Ammon's horn (tissue), 1 donor: ENCODE measurements around the gene WASF1.
"Not testable (repeated sequence)": the region's sequence is repeated elsewhere in the genome, so short reads cannot be mapped to it uniquely, and the experiment has no call there.

Experiments used
- DNase-seq: peaks from one replicate; pipeline ENCODE4 v3.0.0-alpha.2; 2016; ENCODE audit warnings: low spot score

WASF1 gene

GRCh38 chr6:110089323-110089722, 90.1 kb downstream of the WASF1 start:
- no peak for DNase-seq

- no peak for DNase-seq
Measured at GRCh38 chr6:110085285-110085684, 94.2 kb downstream of the WASF1 start.

- no peak for DNase-seq
Measured at GRCh38 chr6:110083875-110084585, 95.4 kb downstream of the WASF1 start.

GRCh38 chr6:110075406-110075805, 104.1 kb downstream of the WASF1 start:
- no peak for DNase-seq

GRCh38 chr6:110073474-110073873, 106.0 kb downstream of the WASF1 start:
- DNase-seq: not testable (repeated sequence)

GRCh38 chr6:110068592-110068967, 110.9 kb downstream of the WASF1 start:
- DNase-seq: no peak

GRCh38 chr6:110067837-110068591, 111.5 kb downstream of the WASF1 start:
- peak; percentile 19 for DNase-seq

- no peak for DNase-seq
Measured at GRCh38 chr6:110064744-110065524, 114.5 kb downstream of the WASF1 start.

- no peak for DNase-seq
Measured at GRCh38 chr6:110063594-110064263, 115.7 kb downstream of the WASF1 start.

GRCh38 chr6:110055387-110055735, 124.1 kb downstream of the WASF1 start:
- DNase-seq: no peak

- DNase-seq: no peak
Measured at GRCh38 chr6:110054664-110055386, 124.6 kb downstream of the WASF1 start.

GRCh38 chr6:110053395-110054240, 125.9 kb downstream of the WASF1 start:
- peak; percentile 85 for DNase-seq

GRCh38 chr6:110050440-110050813, 129.0 kb downstream of the WASF1 start:
- no peak for DNase-seq
